ENCODE measurements around the gene LRRC8D. TPM values are rescaled to one million over a fixed set of nuclear protein-coding genes. Genes with fewer than 3 reads are reported as not detected.

Gene LRRC8D
- total RNA-seq, 4 donors from 2014 or later = 8.7 to 19.1 (median 10.9) TPM

GRCh38 chr1:89934461-89934860, 113.6 kb downstream of the LRRC8D start:
- intact Hi-C loops (cut with DNase I) = no loop called here
- WGBS, 2 donors = 88 to 92% methylated on average over 11 of the region's 11 CpGs
- DNase-seq = no peak
- Histone ChIP-seq H3K36me3 (peaks cover 0 to 22% (median 0%) of the 10 kb centered on the region in 3 donors), H3K27me3 (no peaks in the 10 kb centered on the region), H3K4me3 (no peak overlapping the region), H3K27ac (no peak overlapping the region), H3K9me3 (no peaks in the 10 kb centered on the region), H3K4me1 (peaks cover 0 to 13% (median 0%) of the 10 kb centered on the region in 3 donors)
- TF ChIP-seq CTCF (IDR thresholded peaks at IDR 0.05) (no peak), POLR2A (IDR thresholded peaks at IDR 0.05) (no peak)

GRCh38 chr1:89935235-89935634, 114.4 kb downstream of the LRRC8D start:
- no peak for DNase-seq
- 83 to 98% methylated on average over 4 of the region's 4 CpGs for WGBS, 2 donors

GRCh38 chr1:89936694-89937093, 115.9 kb downstream of the LRRC8D start:
- WGBS, 2 donors = 75 to 82% methylated on average over 1 of the region's 1 CpG
- TF ChIP-seq CTCF (IDR thresholded peaks at IDR 0.05) (no peak), POLR2A (IDR thresholded peaks at IDR 0.05) (no peak)
- H3K36me3 ChIP-seq = peaks cover 0 to 22% (median 0%) of the 10 kb centered on the region in 3 donors
- intact Hi-C loops (cut with DNase I) = no loop called here
- no peaks in the 10 kb centered on the region for H3K27me3 ChIP-seq
- no peak overlapping the region for H3K27ac ChIP-seq
- H3K4me1 ChIP-seq = peaks cover 0 to 13% (median 0%) of the 10 kb centered on the region in 3 donors
- DNase-seq = no peak
- no peaks in the 10 kb centered on the region for H3K9me3 ChIP-seq
- no peak overlapping the region for H3K4me3 ChIP-seq

More at GRCh38 chr1:89935235-89935634, 114.4 kb downstream of the LRRC8D start:
- Histone ChIP-seq H3K36me3 (peaks cover 0 to 22% (median 0%) of the 10 kb centered on the region in 3 donors), H3K4me1 (peaks cover 0 to 13% (median 0%) of the 10 kb centered on the region in 3 donors), H3K27me3 (no peaks in the 10 kb centered on the region), H3K9me3 (no peaks in the 10 kb centered on the region), H3K27ac (no peak overlapping the region), H3K4me3 (no peak overlapping the region)
- TF ChIP-seq POLR2A (IDR thresholded peaks at IDR 0.05) (no peak), CTCF (IDR thresholded peaks at IDR 0.05) (no peak)
- intact Hi-C loops (cut with DNase I) = no loop called here

- H3K4me3 ChIP-seq = no peak overlapping the region
- peaks cover 0 to 16% (median 1%) of the 10 kb centered on the region in 3 donors for H3K4me1 ChIP-seq
- H3K27ac ChIP-seq = no peak overlapping the region
- H3K27me3 ChIP-seq = no peaks in the 10 kb centered on the region
- intact Hi-C loops (cut with DNase I) = no loop called here
- no peak for TF ChIP-seq POLR2A (IDR thresholded peaks at IDR 0.05)
- TF ChIP-seq CTCF (IDR thresholded peaks at IDR 0.05) = no peak
- no peaks in the 10 kb centered on the region for H3K9me3 ChIP-seq
- 81 to 84% methylated on average over 7 of the region's 7 CpGs for WGBS, 2 donors
- peaks cover 0 to 16% (median 0%) of the 10 kb centered on the region in 3 donors for H3K36me3 ChIP-seq
- no peak for DNase-seq
These were observed 117.6 kb downstream of the LRRC8D start for GRCh38 chr1:89938171-89939055.

- TF ChIP-seq CTCF (IDR thresholded peaks at IDR 0.05) (no peak), POLR2A (IDR thresholded peaks at IDR 0.05) (no peak)
- Histone ChIP-seq H3K36me3 (peaks cover 0 to 9% (median 0%) of the 10 kb centered on the region in 3 donors), H3K27me3 (no peaks in the 10 kb centered on the region), H3K9me3 (no peaks in the 10 kb centered on the region), H3K27ac (no peak overlapping the region), H3K4me3 (no peak overlapping the region), H3K4me1 (peaks cover 0 to 21% (median 4%) of the 10 kb centered on the region in 3 donors)
- intact Hi-C loops (cut with DNase I) = no loop called here
- WGBS, 2 donors = 63 to 74% methylated on average over 3 to 7 of the region's 7 CpGs
- no peak for DNase-seq
These were observed 118.3 kb downstream of the LRRC8D start for GRCh38 chr1:89939059-89939570.

All from esophagus squamous epithelium (tissue), 5 donors.